22Rv1 (cell line): Measurements from ENCODE around the gene SORCS2.

Source experiments
- H3K27ac ChIP-seq: fragments of 450-650 bp; 2 replicates; pipeline ENCODE4 v1.5.1; 2017
- ZFX ChIP-seq: fragments of 450-650 bp; IDR thresholded peaks from 2 replicates; pipeline ENCODE4 v1.6.1; 2017; ENCODE audit warnings: antibody characterized with exemption, borderline replicate concordance
- TF ChIP-seq, protein P1 (sequence below): fragments of 450-650 bp; IDR thresholded peaks from 2 replicates; pipeline ENCODE4 v1.5.1; 2017; ENCODE audit warnings: mild to moderate bottlenecking

SORCS2 gene

DNA sequence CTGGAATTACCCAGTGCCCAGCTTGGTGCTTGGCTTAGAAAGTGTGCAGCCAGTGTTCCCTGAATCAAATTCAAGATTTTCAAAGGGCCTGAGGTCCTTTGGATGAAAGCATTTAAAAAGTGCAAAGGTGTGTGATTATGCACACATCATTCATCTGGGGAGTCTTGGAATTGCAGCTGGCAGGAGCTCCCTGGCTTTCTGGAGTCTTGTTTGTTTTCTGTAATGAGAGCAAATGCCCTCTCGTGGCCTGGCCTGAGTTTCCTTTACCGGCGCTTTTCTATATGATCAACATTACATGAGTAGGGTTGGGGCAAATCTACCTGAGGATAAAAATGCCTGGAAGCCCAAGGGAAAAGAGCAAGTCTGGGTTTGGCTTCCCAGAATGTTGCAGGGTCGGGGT is 24.6 kb upstream of the SORCS2 start:
- no peak overlapping the region for H3K27ac ChIP-seq
- no peak for TF ChIP-seq ZFX
- TF ChIP-seq, protein P1, sequence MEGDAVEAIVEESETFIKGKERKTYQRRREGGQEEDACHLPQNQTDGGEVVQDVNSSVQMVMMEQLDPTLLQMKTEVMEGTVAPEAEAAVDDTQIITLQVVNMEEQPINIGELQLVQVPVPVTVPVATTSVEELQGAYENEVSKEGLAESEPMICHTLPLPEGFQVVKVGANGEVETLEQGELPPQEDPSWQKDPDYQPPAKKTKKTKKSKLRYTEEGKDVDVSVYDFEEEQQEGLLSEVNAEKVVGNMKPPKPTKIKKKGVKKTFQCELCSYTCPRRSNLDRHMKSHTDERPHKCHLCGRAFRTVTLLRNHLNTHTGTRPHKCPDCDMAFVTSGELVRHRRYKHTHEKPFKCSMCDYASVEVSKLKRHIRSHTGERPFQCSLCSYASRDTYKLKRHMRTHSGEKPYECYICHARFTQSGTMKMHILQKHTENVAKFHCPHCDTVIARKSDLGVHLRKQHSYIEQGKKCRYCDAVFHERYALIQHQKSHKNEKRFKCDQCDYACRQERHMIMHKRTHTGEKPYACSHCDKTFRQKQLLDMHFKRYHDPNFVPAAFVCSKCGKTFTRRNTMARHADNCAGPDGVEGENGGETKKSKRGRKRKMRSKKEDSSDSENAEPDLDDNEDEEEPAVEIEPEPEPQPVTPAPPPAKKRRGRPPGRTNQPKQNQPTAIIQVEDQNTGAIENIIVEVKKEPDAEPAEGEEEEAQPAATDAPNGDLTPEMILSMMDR: no peak

DNA sequence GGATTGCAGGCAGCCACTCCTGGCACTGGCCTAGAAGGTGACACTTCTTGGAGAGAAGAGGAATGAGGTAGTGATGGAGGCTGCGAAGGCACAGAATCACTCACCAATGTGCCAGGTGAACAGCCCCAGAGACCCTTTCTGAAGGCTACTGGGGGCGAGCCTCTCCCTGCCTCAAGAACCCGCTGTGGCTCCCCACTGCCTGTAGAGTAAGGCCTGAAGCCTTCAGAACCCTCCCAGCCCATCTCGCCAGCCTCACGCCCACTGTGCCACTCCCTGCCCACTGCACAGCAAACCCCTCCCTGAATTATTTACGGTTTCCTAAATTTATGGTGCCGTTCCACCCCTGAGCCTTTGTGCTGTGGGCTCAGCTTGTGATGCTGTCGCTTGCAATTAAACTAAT is 24.2 kb upstream of the SORCS2 start:
- H3K27ac ChIP-seq: no peak overlapping the region
- TF ChIP-seq, protein P1: no peak
- no peak for TF ChIP-seq ZFX

DNA sequence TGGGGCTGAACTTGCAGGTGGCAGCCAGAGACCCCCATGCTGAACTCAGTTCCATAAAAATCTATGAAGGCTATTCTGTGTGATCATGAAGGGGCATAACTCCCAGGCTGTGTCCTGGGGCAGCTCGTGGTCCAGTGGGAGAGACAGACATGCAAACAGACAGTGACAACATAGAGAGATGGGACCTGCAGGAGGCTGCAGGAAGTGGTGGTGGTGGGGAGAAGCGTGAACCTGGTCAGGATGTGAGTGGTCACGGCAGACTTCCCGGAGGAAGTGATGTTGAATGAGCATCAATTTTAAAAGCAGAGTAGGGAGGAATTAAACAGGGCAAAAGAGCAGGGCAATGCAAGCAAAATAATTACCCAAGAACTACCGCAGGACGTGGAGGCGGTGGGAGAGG is 23.2 kb upstream of the SORCS2 start:
- H3K27ac ChIP-seq: no peak overlapping the region
- TF ChIP-seq ZFX: no peak
- TF ChIP-seq, protein P1: no peak

DNA sequence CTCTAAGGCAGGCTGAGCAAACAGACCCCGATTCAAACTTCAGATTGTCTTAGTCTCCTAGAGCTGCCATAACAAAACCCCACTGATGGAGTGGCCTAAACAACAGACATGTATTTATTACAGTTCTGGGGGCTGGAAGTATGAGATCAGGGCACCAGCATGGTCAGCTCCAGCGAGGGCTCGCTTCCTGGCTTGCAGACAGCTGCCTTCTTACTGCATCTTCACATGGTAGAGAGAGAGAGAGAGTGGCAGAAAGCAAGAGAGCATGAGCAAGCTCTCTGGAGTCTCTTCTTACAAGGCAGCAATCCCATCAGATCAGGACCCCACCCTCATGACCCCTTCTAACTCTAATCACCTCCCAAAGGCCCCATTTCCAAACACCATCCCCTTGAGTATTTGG is 22.3 kb upstream of the SORCS2 start:
- no peak overlapping the region for H3K27ac ChIP-seq

DNA sequence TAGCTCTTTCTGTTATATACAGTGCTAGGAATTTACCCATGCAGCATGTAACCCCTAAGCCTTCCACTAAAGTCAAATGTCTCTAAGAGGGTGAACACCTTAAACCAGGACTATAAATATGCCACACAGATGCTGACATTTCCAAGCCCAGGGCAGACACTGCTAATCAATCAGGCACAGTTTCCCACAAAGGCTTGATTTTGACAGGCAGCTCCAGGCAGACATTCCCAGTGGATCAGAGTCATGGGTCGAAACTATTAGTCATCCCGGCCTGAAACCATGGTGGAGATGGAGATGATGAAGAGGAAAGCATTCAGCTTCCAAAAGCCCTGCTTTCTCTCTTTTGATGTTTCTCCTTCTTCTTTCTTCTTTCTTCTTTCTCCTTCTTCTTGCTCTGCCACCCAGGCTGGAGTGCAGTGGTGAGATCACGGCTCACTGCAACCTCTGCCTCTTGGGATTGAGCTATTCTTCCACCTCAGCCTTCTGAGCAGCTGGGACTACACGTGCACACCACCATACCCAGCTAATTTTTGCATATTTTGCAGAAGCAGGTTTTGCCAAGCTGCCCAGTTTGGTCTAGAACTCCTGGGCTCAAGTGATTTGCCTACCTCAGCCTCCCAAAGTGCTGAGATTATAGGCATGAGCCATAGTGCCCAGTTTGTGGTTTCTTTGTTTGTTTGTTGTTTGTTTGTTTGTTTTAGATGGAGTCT is 21.0 kb upstream of the SORCS2 start:
- H3K27ac ChIP-seq: no peak overlapping the region
- TF ChIP-seq ZFX: no peak
- TF ChIP-seq, protein P1: no peak

More for the DNA sequence above, 22.3 kb upstream of the SORCS2 start:
- TF ChIP-seq ZFX: no peak
- TF ChIP-seq, protein P1: no peak

DNA sequence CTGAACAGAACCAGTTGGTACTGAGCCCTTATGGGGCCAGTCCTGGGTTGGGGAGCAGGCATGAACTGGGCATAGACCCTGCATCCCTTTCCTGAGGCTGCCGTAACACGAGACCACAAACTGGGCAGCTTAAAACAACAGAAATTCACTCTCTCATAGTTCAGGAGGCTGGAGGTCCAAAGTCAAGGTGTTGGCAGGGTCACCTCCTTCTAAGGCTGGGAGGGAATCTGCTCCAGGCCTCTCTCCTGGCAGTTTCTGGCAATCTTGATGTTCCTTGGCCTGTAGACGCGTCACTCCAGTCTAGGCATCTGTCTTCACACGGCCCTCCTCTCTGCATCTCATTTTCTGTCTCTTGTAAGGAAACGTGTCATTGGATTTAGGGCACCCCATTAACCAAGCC is 19.8 kb upstream of the SORCS2 start:
- H3K27ac ChIP-seq: no peak overlapping the region
- no peak for TF ChIP-seq ZFX
- TF ChIP-seq, protein P1: no peak

DNA sequence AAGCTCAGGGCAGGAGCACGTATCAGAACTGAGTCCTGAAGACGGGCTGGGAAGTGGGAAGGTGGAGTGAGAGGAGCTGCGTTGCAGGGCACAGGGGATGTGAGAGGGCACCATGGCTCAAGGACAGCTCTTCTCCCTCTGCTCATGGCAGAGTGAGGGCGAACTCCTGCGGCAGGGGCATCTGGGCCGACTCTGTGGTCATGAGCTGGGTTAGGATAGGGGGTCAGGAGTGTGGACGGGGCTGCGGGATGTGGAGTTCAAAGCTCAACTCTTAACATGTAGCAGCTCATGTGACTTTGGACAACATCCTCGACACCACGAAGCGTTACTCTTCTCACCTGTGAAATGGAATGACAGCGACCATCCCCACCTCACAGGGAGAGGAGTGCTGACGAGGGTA is 19.4 kb upstream of the SORCS2 start:
- no peak overlapping the region for H3K27ac ChIP-seq
- TF ChIP-seq, protein P1: no peak
- no peak for TF ChIP-seq ZFX
